Endometrium (tissue), 2 donors: Measurements from ENCODE around the gene IL31.

ENCODE experiments used
- FAIRE-seq: peaks from 2 replicates; lab custom pipeline; 2012; peaks lifted over from hg19 to GRCh38; lab: Jason Lieb, UNC
- donor health status: control.
- donor health status: control.

The IL31 gene

DNA sequence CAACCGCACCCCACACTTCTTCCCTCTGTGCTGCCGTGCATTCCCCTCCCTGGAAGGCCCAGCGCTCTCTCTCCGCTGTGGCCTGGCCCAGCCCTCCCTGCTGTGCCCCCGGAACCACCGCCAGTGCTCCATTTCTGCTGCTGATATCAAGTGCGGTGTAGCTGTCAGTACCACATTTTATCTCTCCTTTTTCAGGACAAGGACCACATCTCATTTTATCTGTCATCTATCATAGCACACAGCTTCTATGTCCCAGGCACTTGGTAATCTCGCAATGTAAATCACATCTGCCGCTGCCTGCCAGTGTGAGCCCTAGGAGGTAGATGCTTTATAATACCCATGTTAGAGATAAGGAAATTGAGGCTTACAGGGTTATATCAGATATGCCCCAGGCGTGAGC, 18.3 kb downstream of the IL31 start:
- no peak for FAIRE-seq

DNA sequence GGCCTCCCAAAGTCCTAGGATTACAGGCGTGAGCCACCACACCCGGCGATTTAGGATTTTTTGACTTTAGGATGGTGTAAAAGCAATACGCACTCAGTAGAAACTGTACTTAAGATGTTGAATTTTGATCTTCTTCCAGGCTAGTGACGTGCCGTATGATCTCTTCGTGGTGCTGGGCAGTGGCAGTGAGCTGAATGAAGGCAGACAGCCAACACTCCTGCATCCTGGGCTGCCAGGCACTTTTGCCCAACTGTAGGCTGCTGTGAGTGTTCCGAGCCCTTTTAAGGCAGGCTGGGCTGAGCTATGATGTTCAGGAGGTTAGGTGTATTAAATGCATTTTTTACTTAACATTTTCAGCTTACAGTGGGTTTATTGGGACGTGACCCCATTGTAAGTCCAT, 21.3 kb downstream of the IL31 start:
- no peak for FAIRE-seq

DNA sequence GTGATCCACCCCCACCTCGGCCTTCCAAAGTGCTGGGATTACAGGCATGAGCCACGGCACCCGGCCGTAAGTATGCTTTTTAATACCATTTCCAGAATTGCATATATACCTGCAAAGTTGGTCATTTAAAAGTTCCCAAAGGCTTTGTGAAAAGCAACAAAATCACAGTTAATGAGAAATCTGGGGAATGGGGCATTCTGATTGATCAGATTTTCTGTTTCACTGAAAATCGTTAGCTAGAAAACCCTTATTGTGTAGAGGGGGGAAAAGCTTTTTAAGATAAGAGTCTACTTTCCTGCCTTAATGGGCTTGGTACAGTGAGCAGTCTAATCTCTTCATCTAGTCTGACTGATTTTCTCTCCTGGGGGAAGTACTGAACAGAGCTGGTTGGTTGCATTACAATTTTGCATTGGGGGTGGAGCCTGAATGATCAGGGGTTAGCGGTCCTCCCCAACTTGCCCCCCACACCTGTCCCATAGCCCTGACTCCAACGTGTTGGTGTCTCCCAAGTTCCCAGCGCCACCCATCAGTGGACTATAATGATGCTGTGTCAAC, 23.8 kb downstream of the IL31 start:
- no peak for FAIRE-seq

DNA sequence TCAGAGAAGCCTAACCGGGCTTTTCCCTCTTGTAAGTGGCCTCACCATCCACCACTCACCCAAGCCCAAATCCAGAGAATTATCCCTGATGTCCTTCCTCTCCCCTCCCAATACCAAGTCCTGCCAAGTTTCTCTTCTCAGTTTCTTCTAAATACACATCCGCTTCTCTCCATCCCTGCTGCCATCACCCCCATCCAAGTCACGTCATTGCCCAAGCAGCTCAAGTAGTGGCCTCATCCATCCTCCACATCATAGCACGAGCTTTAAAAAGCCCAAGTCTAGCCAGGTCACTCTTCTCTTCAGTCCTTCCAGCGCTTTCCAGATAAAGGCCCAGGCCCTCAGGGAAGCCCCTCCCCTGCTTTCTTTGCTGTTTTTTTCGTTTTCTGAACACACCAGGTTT, 25.4 kb downstream of the IL31 start:
- FAIRE-seq = no peak

DNA sequence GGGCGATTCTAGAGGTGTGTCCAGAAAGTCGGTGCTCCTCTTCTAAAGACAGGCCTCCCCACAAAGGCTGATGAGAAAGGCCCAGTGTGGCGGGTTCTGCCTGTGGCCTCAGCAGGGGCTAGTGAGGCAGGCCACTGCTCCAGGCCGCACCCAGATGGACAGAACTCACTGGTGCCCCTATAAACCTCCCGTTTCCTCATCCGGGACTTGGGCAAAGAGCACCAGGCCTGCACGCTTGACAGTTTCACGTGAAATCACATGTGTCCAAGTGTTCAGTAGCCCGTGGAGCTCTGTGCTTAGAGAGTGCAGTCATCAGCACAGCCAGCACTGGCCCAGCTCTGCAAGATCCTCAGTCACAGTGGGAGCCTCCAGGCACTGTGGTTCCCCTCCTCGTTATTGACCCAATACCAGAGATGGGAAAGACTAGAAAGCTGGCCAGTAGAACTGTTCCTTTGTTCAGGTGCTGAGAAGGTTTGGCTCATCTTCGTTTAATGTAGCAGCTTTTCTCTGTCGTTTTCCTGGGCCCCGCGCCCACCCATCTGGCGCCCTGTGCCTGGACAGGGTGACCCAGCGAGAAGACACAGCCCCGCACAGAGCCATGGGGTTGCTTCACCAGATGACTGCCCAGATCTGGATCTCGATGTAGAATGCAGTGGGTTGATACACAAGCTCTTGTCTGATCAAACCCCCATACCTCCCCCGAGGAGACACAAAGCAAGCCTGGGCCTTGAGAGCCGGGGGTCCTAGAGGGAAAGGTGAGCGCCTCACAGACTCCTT, 26.3 kb downstream of the IL31 start:
- FAIRE-seq = no peak

DNA sequence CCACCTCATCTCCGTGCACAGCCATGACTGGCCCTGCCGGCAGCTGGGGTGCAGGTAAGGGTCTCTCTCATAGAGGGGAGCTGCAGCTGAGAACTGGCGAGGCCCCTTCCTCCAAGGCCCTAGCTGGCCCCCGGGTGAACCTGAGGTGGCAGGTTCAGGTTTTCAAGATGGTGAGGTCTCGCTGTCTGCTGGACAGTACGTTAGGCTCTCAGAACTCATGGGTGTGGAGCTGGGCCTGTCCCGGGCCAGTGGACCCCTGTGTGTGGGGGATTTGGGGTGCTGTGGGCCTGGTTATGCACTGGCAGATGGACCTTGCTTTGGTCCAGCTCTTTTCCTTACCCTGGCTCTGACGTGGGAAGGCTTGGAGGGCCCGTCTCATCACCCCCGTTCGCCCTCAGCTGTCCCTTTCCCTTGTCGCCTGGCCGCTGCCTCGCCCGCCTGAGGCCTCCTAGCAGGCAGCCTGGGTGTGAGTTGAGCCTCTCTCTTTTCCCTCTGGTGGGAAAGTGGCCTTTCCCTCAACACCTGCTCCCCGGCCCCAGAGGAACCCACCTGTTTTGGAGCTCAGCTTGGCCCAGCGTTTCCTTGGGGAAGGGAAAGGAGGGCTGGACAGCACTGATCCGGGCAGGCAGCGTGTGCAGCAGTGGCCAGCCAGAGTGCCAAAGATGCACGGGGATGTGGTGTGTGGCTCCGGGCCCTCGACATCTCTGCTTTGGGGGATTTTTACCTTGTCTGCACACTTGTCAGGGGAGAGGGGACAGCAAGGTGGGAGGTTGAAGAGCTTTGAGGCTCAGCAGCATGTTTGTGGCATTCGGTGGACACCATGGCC, 28.3 kb downstream of the IL31 start:
- FAIRE-seq = no peak

DNA sequence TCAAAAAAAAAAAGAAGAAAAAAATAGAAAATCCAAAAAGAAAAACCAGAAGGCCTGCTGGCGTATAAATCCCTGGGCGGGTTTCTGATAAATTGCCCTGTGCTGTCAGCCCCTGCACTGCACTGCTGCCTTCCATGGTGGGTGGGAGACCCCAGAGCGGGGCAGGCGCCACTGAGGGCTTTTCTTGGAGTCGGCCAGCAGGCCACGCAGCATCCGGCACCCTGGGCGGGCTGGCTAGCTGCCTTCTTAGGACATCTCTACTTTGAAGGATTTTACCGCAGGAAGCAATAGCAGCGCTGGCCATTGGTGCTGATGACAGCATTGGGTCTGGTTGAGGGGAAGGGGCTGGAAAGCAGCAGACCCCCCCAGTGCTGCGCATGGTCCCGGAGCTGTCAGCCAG, 29.1 kb downstream of the IL31 start:
- no peak for FAIRE-seq

DNA sequence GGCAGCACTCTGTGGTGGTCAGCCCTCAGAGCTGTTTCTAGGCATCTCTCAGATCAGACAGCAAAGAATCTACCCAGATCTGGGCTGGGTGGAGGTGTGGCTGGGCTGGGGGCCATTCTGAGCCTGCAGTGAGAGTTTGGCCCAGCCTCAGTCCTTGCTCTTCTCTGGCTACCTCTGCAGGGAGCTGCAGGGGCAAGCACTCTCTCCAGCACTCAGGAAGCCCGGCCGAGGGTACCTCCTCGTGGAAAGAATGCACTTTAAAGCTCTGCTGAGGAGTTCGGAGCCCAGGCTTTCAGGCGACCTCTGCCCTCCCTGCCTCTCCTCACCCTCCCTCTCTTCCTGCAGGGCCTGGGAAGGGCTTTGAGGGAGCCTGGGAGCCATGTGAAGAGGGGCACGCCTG, 31.2 kb downstream of the IL31 start:
- no peak for FAIRE-seq

DNA sequence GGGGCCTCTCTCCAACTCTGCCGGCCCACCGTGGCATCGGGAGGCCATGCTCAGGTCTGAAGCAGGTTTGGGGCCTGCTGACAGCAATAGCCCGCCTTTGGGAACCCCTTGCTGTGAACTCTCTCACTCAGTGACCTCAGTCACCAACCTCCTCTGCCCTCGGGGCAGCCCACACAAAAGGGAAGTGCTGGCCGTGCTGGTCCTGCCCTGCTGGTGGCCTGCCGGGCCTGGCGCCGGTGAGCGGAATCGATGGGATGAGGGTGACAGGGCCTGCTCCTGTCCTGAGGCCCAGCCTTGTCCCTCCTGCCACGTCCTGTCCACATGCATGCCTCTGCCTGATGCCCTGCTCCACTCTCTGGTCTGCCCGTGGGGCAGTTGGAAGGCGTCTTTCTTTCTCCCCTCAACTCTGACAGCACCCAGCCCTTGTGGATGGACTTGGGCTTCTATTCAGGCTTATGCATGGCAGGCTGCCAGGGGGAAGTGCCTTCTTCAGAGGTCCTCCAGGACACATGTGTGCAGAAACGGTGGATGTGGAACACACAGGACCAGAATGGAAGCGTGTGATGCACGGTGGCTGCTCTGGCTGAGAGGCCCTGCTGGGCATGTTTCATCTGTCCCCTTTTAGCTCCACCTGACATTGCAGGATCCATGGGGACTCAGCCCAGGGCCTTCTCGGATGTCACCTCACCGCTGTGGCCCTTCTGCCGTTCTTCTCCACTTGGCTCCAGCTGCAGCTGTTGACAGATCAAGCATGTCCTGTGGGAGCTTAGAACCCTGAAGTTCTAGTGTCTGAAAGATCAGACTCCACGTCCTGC, 31.9 kb downstream of the IL31 start:
- FAIRE-seq = no peak

DNA sequence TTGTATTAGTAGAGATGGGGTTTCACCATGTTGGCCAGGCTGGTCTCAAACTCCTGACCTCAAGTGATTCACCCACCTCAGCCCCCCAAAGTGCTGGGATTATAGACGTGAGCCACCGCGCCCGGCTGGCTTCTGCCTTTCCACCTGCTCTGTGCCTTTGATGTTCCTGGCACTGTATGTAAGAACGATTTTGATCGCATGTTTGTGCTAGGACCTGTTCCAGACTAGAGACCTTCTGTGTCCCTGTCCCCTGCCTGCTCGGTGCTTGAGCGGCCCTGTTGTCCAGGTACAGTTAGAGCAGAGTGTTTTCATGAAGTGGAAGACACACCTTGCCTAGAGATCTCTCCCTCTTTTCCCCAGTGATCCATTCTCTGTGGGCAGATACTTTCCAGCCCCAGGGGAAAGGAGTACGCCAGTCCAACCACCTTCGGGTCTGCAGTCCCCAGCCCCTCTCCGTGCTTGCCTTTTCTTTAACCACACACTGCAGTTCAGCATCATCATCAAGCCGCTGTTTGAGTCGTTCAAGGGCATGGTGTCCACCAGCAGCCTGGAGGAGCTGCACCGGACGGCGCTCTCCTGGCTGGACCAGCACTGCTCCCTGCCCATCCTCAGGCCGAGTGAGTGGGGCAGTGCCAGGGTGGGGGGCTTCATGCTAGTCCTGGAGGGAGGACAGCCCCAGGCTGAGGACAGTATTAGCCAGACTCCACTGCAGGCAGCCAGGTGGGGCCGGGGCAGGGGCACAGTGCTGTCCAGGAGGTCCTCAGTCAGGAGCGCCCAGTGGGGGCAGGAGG, 33.4 kb downstream of the IL31 start:
- FAIRE-seq = no peak

DNA sequence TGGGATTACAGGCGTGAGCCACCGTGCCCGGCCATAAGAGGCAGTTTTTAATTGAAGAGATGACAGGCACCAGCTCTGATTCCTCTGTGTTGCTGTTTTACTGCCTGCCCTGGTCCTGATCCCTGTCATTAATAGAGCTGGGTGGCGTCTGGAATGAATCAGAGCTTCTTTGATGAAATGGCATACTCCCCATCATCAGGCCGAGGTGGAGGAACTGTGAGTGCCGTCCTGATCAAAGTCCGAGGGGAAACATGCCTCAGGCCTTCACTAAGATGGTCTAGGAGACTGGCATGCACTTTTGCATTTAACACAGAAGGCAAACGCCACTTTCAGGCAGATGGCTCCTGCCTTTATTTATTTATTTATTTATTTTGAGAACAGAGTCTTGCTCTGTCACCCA, 34.1 kb downstream of the IL31 start:
- FAIRE-seq = no peak

DNA sequence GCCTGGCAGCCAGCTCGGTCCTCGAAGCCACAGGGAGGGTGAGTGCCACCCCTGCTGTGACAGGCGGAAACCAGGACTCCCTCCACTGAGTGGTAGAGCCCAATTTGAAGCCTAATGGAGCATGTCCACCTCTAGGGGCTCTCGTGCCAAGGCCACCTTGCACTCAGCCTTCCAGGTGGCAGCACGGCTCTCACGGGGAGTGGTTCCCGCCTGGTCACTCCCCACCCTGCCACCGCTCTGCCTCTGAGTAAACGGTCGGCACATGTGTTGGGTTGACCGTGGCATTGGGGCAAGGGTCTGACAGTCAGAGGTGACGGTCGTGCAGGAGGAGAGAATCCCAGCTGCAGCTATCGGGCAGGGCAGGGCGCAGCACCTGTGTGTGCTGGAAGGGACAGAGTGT, 34.8 kb downstream of the IL31 start:
- FAIRE-seq = no peak

DNA sequence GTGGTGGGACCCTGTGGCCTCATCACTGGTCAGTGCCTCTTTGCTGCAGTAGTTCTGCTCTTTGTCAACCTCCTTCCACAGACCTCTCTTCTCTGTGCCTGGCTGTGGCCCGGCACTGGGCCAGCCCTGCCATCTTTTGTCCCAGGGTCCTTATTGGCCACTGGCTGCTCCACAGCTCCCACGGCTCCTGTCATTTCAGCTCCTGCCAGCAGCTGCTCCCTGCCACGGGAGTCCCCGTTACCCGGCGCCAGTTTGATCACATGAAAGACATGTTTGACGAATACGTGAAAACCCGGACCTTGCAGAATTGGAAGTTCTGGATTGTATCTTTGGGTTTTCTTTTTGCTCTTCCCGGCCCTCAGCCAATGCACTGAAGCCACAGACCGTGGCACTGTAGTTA, 35.4 kb downstream of the IL31 start:
- no peak for FAIRE-seq

DNA sequence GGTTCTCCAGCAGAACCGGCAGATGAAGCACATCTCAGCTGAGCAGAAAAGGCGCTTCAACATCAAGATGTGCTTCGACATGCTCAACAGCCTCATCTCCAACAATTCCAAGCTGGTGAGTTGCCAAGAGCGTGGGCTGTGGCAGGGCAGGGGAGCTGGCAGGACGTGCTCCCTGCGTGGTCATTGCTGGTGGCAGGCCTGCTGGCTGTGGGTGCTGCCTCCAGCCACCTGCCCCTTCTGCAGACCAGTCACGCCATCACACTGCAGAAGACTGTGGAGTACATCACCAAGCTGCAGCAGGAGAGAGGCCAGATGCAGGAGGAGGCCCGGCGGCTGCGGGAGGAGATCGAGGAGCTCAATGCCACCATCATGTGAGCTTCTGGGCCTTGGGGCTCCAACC, 35.8 kb downstream of the IL31 start:
- FAIRE-seq = no peak

DNA sequence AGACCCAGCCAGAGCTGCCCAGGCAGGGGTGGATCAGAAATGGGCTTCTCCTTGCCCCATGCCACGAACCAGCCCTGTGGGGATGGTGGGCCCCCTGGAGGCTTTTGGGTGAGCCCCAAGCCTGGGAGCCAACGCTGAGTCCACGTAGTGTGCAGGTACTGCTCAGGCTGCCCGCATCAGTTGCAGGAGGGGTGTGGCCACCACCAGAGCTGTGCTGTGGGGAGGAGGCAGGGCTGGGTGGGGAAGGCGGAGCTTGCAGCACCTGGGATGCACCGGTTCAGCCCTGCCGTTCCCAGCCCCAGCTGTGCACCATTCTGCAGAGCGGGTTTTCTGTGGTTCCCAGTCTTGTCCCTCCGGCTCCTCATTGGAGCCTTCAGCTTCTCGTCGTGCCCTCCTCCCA, 36.3 kb downstream of the IL31 start:
- FAIRE-seq = no peak

DNA sequence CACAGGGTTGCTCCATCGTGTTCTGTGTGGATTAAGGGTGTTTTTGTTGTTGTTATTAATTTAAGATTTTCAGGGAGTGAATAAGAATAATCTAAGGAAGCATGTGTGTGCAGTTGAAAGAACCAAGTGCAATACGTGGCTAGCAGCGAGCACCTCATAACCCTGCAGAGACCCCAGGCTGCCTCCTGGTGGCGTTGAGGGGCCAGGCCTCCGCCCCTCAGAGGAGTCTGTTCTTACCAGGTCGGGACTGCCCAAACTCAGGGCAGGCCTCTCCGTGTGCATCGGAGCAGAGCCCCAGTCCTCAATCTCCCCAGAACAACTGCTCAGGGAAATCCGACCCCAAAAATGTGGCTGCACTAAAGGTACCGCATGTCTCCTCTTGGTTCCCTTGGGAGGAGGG, 36.8 kb downstream of the IL31 start:
- no peak for FAIRE-seq

DNA sequence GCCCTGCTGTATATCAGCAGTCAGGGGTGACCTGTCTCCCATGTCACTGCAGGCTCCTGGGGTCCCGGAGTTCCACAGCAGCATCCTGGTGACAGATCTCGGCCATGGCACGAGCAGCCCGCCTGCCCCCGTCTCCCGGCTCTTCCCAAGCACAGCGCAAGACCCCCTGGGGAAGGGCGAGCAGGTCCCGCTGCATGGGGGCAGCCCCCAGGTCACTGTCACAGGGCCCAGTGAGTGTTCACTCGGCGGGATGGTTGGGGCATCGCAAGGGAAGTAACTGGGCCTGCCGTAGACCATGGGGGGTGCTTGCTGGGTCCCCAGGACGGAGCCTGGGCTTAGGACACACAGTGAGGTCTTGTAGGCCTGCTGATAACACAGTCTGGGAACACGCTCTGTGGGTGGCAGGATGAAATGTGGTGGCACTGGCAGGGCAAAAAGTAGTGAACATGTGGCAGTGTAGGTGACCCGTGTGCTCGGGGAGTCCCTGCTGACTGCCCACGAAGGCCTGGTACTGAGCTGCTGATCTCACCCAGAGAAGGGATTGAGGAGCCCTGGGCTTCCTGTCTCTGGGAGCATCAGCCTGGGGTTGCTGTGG, 38.5 kb downstream of the IL31 start:
- FAIRE-seq = no peak

DNA sequence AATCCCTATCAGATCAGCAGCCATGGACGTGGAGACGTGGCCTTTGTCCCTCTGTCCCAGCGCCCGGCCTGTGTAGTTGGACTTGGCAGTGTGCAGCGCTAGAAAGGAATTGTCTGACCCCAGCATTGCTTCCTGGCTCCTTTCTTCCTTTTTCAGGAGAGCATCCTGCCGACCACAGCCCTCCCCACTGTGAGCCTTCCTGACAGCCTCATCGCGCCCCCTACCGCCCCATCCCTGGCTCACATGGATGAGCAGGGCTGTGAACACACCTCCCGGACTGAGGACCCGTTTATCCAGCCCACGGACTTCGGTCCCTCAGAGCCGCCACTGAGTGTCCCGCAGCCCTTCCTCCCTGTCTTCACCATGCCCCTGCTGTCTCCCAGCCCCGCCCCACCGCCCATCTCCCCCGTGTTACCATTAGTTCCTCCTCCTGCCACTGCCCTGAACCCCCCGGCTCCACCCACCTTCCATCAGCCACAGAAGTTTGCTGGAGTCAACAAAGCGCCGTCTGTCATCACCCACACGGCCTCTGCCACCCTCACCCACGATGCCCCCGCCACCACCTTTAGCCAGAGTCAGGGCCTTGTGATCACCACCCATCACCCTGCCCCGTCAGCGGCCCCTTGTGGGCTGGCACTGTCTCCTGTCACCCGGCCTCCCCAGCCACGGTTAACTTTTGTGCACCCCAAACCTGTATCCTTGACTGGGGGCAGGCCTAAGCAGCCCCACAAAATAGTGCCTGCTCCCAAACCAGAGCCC, 40.6 kb downstream of the IL31 start:
- no peak for FAIRE-seq

DNA sequence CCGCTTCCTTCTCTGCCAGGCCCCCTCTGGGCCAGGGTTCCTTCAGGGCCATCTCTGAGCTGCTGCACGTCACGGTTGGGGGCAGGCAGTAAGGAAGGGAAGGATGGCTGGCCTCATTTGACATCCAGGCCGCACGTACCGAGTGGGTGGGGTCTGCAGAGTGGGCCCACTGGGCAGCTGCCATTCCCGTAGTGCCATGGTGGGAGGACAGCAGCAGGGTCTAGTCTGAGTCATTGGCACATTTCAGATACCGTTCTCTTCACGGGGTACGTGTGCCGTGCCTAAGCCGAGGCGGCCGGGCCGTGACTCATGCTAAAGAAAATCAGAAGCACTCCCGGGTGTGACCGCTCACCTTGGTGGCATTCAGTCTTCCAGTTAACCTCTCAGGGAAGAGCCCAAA, 43.9 kb downstream of the IL31 start:
- FAIRE-seq = no peak

DNA sequence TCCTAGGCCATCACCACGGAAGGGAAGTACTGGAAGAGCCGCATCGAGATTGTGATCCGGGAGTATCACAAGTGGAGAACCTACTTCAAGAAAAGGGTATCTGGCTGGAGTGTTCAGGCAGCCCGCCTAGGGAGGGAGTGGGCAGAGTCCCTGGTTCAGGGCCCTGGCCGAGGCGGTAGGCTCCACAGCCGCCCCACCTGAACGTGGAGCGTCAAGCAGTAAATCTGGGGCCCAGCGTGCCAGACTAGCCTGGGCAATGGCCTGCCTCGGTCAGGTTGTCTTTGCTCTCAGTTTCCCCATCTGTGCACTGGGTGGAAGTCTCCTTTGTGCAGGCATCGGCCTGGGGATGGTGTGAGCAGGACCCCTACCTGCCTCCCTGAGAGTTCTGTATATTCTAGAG, 44.9 kb downstream of the IL31 start:
- no peak for FAIRE-seq

DNA sequence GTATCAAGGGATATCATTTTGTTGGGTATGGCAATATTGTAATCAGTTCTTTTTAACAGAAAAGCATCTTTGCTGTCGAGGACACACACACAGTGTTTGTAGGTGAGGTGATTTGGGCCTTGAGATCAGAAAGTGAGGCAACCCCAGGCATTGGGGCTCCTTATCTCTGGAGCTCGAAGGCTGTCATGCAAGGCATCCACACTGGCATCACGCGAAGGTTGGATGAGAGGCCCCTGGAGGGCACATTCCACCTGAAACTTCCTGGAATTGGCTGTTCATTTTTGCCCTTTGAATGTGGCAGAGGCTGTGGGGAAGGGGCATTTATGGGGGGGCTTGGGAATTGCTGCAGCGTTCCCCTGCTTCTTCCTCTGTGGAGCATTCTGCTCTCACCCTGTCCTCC, 45.5 kb downstream of the IL31 start:
- FAIRE-seq = no peak
